Measurements from ENCODE around the gene DUSP22.
"Not testable (repeated sequence)": the region's sequence is repeated elsewhere in the genome, so short reads cannot be mapped to it uniquely, and the experiment has no call there.

Gene DUSP22

DNA sequence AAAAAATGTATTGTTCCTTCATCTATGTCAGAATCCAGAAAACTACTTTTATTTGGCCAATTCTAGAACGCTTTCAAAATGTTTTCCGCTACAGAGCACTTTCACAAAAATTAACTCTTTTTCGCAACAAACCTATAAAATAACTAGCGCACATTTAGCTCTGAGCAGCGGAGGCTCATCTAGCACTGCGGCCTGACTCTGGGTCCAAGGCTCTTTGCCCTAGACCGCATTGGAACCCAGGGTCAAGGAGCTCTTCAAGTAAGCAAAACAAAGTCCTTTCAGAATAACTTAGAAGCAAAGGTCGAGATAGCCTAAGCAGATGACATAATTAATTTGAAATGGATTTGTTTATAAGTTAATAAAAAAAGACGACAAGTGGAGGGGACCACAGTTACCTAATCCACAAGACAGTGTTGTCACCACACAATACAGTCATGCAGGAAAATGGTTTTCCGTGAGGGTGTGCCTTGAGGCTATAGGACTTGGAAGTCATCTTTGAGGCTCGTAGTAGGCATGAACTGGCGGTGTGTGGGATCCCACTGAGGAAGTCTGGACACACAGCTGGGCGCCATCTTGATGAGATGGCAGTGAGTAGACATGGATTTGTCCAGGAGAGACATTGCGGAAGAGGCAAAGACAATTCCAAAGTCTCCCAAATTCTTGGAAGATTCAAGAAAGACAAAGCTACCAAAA lies 70.1 kb downstream of the DUSP22 start:
- in situ Hi-C loops (cut with MboI; ENCODE audit: low sequenced_read_pairs), result no loop called here

GRCh38 chr6:362924-363249 lies 70.6 kb downstream of the DUSP22 start:
- in situ Hi-C loops (cut with MboI; ENCODE audit: low sequenced_read_pairs), result no loop called here

GRCh38 chr6:363291-363690 lies 71.0 kb downstream of the DUSP22 start:
- in situ Hi-C loops (cut with MboI; ENCODE audit: low sequenced_read_pairs), result no loop called here

- in situ Hi-C loops (cut with MboI; ENCODE audit: low sequenced_read_pairs), result no loop called here
These were observed 71.6 kb downstream of the DUSP22 start for GRCh38 chr6:363909-364308.

DNA sequence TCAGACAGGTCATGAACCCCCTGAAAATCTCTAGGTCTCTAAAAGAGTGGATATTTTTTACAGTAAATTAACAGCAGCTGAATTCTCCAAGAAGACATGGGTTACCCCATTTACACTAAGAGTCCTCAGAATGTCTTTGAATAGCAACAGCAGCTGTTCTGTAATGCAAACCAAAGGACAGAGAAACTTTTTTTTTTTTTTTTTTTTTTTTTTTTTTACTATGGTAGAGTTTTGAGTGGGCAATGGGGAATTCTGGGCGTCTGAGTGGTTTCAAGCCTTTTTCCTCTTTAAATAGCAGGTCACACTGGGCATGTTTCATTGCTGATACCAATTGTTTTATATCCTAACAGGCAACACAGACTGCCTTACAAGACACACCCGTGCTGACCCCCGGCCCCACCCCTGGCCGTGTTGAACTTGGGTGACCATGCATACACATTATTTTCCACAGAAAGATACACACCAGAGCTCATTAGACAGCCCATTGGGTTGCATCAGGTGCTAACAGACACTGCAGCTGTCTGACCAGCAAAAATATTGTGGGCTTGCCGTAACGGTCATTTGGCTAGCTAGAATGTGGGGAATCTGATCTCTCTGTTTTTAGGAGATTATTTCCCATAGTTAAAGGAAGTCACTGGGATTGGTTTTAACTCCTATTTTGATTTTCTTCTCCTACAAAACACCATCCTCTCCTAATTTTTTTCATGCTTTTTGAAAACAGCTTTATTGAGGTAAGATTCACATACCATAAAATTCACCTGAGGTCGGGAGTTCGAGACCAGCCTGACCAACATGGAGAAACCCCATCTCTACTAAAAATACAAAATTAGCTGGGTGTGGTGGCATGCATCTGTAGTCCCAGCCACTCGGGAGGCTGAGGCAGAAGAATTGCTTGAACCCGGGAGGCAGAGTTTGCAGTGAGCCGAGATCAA lies 72.6 kb downstream of the DUSP22 start:
- in situ Hi-C loops (cut with MboI; ENCODE audit: low sequenced_read_pairs), result no loop called here

DNA sequence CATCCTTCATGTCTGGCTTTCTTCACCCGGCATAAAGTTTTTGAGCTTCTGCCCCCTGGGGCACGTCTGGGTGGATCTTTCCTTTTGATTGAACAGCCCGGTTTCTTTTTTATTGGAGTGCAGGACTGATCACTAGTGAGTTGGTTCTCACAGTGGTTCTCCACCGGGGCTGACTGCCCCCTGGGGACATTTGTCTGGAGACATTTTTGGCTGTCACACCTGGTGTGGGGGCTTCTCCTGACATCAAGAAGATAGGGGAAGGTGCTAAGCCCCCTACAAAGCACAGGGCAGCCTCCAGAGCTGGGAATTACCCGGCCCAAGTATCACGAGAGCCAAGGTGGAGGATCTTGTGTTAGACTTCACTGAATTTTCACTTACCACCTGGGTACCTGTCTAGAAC lies 73.5 kb downstream of the DUSP22 start:
- in situ Hi-C loops (cut with MboI; ENCODE audit: low sequenced_read_pairs), result no loop called here

DNA sequence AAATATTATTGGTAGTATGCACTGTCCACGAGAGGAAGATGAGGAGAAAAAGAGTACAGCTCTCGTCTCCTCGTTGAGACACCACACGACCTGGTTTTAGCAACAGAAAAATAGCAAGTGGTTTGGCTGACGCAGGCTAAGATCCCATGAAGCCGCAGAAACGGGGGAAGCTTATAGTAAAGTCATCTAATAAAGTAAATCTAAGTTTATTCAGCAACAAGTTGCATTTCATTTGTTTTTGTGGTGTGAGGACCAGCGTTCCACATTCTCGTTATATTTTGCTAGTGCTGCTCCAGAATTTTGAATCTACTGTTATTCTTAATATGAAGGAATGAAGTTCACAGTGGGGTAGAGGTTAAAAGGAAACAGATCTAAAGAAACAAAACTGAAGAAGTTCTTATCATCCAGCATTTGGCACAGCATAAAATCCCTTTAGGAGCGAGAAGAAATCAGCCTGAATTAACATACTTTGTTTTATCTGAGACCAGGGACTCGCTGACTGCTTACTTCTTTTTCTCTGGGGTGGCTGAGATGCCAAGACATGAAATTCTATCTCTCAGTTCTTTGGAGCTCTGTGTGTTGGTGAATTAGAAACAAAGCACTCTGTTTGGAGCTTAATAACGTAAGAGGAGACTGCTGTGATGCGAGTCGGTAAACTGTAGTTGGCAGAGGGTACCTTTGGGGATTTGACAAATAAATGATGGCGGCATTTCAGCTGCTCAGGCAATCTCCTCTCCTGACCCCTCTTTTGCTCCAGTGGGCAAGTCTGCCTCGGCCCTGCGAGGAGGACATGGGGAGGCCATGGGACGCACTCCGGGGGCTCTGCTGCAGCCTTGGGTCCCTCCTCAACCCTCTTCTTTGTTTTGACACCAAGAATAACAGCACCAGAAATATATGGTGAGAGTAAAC lies 74.4 kb downstream of the DUSP22 start:
- in situ Hi-C loops (cut with MboI; ENCODE audit: low sequenced_read_pairs), result no loop called here

- in situ Hi-C loops (cut with MboI; ENCODE audit: low sequenced_read_pairs), result no loop called here
These were observed 75.1 kb downstream of the DUSP22 start for GRCh38 chr6:367298-367794.

DNA sequence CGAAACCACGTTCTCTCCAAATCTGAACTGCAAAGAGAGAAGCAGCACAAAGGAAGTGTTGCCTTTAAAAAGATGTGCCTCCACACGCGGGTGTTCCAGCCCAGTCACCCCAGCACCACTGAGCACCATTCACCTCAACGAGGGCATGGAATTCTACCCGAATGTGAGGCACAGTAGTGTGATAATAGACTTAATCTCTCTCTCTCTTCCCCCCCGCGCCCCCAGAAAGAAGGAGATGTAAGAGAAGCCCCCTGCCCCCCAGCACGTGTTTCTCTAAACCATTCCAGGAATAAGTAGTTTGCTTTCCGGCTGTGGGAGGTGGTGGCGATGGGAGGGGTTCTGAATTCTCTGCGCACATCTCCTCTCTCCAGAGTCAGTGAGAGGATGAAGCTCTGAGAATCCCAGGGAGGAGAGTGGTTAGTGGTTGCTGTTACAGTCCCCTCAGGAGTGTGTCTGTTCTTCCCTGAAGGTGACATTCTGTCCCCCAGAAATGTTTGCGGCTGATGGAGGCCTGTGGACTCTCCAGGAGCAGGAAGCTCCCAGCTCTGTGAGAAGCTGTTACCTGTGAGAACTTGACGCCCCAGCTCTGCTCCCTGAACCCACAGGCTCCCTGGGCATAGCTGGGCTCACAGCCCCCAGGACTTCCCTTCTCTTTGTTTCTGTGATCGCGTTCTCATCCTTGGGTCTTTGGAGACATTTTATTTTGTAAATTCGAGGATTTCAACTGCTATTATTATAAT lies 75.8 kb downstream of the DUSP22 start:
- in situ Hi-C loops (cut with MboI; ENCODE audit: low sequenced_read_pairs), result no loop called here

DNA sequence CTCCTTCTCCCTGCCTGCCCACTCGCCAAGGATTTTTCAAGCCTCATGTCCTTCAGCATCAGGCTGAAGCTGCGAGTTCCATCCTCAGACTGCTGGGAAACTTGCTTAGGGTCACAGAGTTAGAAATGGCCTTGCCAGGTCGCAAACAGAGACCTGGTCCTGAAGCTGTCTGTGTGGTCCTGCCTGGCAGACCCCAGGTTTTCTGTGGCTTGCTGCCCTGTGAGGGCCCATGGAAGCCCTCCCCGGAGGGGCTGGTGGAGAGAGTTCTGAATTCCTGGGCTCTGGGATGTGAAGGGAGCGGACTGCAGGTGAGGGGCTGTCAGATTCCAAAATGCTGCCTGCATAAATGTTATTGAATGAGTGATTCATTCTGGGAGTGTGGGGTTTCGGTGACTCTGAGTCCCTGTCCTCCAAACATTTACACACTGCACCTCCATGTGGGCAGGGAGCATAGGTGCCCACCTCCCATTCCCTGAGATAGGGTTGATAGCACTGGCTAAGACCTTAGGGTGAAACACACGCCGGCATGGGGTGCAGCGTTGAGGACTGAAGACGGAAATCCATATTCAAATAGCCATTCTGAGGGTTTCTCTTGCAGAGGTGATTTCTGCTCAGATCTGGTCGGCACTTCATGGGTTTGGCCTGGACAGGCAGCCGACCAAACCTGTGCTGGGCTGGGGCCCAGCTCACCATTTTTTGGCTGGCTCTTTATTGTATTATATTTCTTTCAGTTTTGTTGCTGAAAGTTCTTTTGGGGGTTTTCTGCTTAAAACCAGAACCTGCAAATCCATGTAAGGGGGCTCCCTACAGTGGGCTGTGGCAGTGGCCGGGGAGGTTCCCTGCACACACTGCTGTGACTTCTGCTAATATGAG lies 77.5 kb downstream of the DUSP22 start:
- in situ Hi-C loops (cut with MboI; ENCODE audit: low sequenced_read_pairs), result no loop called here

- in situ Hi-C loops (cut with MboI; ENCODE audit: low sequenced_read_pairs), result no loop called here
These were observed 78.3 kb downstream of the DUSP22 start for GRCh38 chr6:370555-370954.

DNA sequence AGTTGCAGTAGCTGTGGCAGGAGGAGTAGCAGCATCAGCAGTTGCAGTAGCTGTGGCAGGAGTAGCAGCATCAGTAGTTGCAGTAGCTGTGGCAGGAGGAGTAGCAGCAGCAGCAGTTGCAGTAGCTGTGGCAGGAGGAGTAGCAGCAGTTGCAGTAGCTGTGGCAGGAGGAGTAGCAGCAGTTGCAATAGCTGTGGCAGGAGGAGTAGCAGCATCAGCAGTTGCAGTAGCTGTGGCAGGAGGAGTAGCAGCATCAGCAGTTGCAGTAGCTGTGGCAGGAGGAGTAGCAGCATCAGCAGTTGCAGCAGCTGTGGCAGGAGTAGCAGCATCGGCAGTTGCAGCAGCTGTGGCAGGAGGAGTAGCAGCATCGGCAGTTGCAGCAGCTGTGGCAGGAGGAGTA lies 79.6 kb downstream of the DUSP22 start:
- in situ Hi-C loops (cut with MboI; ENCODE audit: low sequenced_read_pairs), result not testable (repeated sequence)

DNA sequence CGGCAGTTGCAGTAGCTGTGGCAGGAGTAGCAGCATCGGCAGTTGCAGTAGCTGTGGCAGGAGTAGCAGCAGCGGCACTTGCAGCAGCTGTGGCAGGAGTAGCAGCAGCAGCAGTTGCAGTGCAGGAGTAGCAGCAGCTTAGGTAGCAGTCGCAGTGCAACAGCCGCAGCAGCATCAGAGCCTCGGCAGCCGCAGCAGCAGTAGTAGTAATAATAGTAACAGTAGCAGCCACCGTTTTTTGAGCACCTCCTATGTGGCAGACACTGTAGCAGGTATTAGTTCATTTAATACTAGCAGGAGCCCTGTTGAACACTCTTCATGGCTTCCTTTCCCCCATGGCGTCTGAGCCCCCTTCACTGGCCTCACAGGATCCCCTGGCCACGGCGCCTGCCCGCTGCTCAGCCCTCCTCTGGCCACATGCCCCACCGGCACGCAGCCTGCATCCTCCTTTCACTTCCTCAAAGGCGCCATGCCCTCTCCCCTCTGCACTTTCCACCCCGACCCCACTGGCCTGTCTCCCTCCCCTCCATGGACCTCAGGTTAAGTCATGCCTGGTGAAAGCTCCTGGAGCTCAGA lies 80.1 kb downstream of the DUSP22 start:
- in situ Hi-C loops (cut with MboI; ENCODE audit: low sequenced_read_pairs), result no loop called here

- in situ Hi-C loops (cut with MboI; ENCODE audit: low sequenced_read_pairs), result no loop called here
These were observed 80.7 kb downstream of the DUSP22 start for GRCh38 chr6:373031-373430.

DNA sequence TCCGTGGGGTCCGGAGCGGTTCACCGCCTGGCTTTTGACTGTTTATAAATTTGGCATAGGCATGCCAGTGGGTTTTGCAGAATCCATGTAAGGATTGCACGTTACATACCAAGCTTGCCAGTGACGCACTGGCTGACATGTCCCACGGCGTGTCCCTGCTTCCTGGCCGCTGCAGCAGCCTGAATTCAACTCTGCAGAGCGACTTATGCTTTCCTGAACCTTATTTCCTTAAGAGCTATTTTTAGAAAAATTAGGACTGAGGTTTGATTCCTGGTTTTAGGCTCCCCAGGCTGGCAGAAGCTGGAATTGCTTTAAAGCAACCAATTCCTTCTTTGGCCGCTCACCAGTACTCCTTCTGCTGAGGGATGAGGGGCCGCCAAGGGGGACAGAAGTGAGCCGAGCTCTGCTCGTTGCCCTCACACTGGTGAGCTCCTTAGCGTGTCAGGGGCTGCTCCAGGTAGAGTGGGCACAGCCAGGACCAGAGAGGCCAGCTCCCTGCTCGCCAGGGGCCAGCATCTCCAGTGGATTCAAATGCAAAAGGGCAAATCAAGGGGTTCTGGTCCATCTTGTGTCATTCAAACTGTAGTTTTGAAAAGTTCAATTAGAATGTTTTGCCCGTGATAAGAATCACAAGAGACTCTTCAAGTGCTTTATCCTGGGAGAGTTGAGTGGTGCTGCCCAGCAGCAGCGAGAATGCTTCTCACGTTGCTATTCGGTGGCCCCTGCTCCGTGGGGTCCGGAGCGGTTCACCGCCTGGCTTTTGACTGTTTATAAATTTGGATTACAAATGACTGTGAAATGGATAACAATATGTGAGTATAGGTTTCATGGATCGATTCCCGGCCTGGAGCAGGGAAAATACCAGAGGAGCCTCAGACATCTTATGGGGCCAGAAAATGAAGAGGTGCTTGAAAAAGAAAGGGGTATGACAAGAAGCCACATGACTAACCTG lies 81.8 kb downstream of the DUSP22 start:
- in situ Hi-C loops (cut with MboI; ENCODE audit: low sequenced_read_pairs), result no loop called here

GRCh38 chr6:374956-375355 lies 82.7 kb downstream of the DUSP22 start:
- in situ Hi-C loops (cut with MboI; ENCODE audit: low sequenced_read_pairs), result no loop called here

GRCh38 chr6:376827-377640 lies 84.7 kb downstream of the DUSP22 start:
- in situ Hi-C loops (cut with MboI; ENCODE audit: low sequenced_read_pairs), result no loop called here
